B cell (primary cell): Measurements from ENCODE around the gene EYS. TPM values are rescaled to one million over a fixed set of nuclear protein-coding genes. Genes with fewer than 3 reads are reported as not detected.

Source experiments
- ATAC-seq: fragments of 200-7000 bp; cut with Tn5 transposase; one replicate; pipeline ENCODE4 v1.10.0; 2021; ENCODE audit warnings: low read depth, mild to moderate bottlenecking, moderate number of reproducible peaks, moderate library complexity
- CTCF ChIA-PET: fragments of 350-600 bp; sonication (Branson Sonifier 250); formaldehyde crosslinking; loops from one replicate; lab custom pipeline; 2021; ENCODE audit warnings: antibody characterized with exemption, inconsistent platforms; lab: Charles Lee
- POLR2A ChIA-PET: fragments of 350-600 bp; sonication (Branson Sonifier 250); formaldehyde crosslinking; loops from one replicate; lab custom pipeline; 2021; ENCODE audit warnings: antibody characterized with exemption; lab: Charles Lee
- DNase-seq: peaks from one replicate; pipeline ENCODE4 v3.0.0; 2013
- H2AFZ ChIP-seq: 2 replicates; pipeline ENCODE4 v1.6.1; 2012; ENCODE audit warnings: mild to moderate bottlenecking, low read depth, low read length; ENCODE audit not compliant: insufficient read depth, poor library complexity, severe bottlenecking
- H3K27ac ChIP-seq, 2 donors: 1 replicate in 1 of 2; 2 replicates in 1 of 2; pipeline ENCODE4 v1.5.1; 2012 to 2013; ENCODE audit warnings: low read length in 2 of 2, mild to moderate bottlenecking in 2 of 2, moderate library complexity in 1 of 2
- H3K27me3 ChIP-seq, 4 experiments: fragments of 200-600 bp in 1 of 4; sonication (generic) in 1 of 4; replicated peaks in 1 of 4; 1 replicate in 2 of 4; 2 replicates in 2 of 4; pipeline versions ENCODE4 v1.6.1 to v1.7.0; 2013 to 2016; ENCODE audit warnings: low read length in 3 of 4, mild to moderate bottlenecking in 2 of 4, mixed read lengths in 1 of 4, moderate library complexity in 1 of 4; ENCODE audit not compliant: insufficient read depth in 4 of 4, control insufficient read depth in 3 of 4; ENCODE audit errors: control extremely low read depth in 1 of 4
- H3K36me3 ChIP-seq, 2 experiments: replicated peaks in 1 of 2; 1 replicate in 1 of 2; 2 replicates in 1 of 2; pipeline versions ENCODE4 v1.6.1 to v1.7.1; 2013; ENCODE audit warnings: low read length in 1 of 2; ENCODE audit not compliant: insufficient read depth in 2 of 2, control insufficient read depth in 1 of 2; ENCODE audit errors: control extremely low read depth in 1 of 2, extremely low read depth in 1 of 2
- H3K4me1 ChIP-seq, 2 donors: fragments of 200-600 bp in 1 of 2; sonication (generic) in 1 of 2; 1 replicate in 1 of 2; 2 replicates in 1 of 2; pipeline versions ENCODE4 v1.5.1 to v1.6.1; 2013 to 2017; ENCODE audit warnings: low read length in 2 of 2; ENCODE audit not compliant: control insufficient read depth in 2 of 2, insufficient read depth in 2 of 2
- H3K4me2 ChIP-seq: replicated peaks from 2 replicates; pipeline ENCODE3; 2012; ENCODE audit warnings: mild to moderate bottlenecking, low read depth, low read length; ENCODE audit not compliant: poor library complexity, severe bottlenecking
- H3K4me3 ChIP-seq, 5 experiments: fragments of 200-600 bp in 1 of 5; sonication (generic) in 1 of 5; 1 replicate in 3 of 5; 2 replicates in 2 of 5; pipeline versions ENCODE4 v1.5.1 to v1.7.0; 2011 to 2016; ENCODE audit warnings: low read length in 4 of 5, mild to moderate bottlenecking in 4 of 5, low read depth in 2 of 5, control low read depth in 1 of 5, moderate library complexity in 1 of 5; ENCODE audit not compliant: insufficient read depth in 1 of 5; ENCODE audit errors: control extremely low read depth in 1 of 5, extremely low read depth in 1 of 5
- H3K79me2 ChIP-seq: fragments of 200-600 bp; sonication (generic); one replicate; pipeline ENCODE4 v1.6.0; 2016; ENCODE audit warnings: low read length; ENCODE audit not compliant: control insufficient read depth, insufficient read depth
- H3K9ac ChIP-seq: fragments of 200-600 bp; sonication (generic); 2 replicates; pipeline ENCODE4 v1.6.1; 2017; ENCODE audit warnings: mild to moderate bottlenecking, low read length, moderate library complexity
- H3K9me3 ChIP-seq, 3 donors: one replicate each; pipeline versions ENCODE4 v1.6.1 to v1.7.1; 2013; ENCODE audit warnings: low read length in 2 of 3; ENCODE audit not compliant: control insufficient read depth in 2 of 3, insufficient read depth in 1 of 3; ENCODE audit errors: control extremely low read depth in 1 of 3
- H4K20me1 ChIP-seq: 2 replicates; pipeline ENCODE4 v1.6.0; 2012; ENCODE audit warnings: mild to moderate bottlenecking, low read length; ENCODE audit not compliant: insufficient read depth, control insufficient read depth, poor library complexity, severe bottlenecking
- H3K27ac Mint-ChIP-seq: one replicate; pipeline ENCODE4 v1.8.0; 2021; ENCODE audit warnings: mixed read lengths
- H3K27me3 Mint-ChIP-seq: one replicate; pipeline ENCODE4 v1.8.0; 2021; ENCODE audit warnings: mixed read lengths
- H3K4me1 Mint-ChIP-seq: one replicate; pipeline ENCODE4 v1.8.0; 2021; ENCODE audit warnings: mixed read lengths
- H3K4me3 Mint-ChIP-seq: one replicate; pipeline ENCODE4 v1.8.0; 2021; ENCODE audit warnings: mixed read lengths
- H3K9me3 Mint-ChIP-seq: one replicate; pipeline ENCODE4 v1.8.0; 2022; ENCODE audit warnings: mixed read lengths; ENCODE audit not compliant: insufficient read depth
- EZH2 ChIP-seq: IDR thresholded peaks from 2 replicates; pipeline ENCODE4 v1.6.1; 2012; ENCODE audit warnings: borderline replicate concordance, low read depth, mild to moderate bottlenecking, moderate library complexity, low read length; ENCODE audit not compliant: insufficient read depth, poor library complexity, severe bottlenecking
- WGBS: methylation state at CpG from one replicate; pipeline ENCODE4 v1.1.5; 2013; ENCODE audit warnings: missing lambda C conversion rate; ENCODE audit not compliant: insufficient coverage; 5-methylcytosine and 5-hydroxymethylcytosine counted together
- intact Hi-C: fragments of 100-400 bp; cut with micrococcal nuclease; formaldehyde crosslinking; loops from one replicate; pipeline ENCODE4 v1.10.0; 2022
- polyA plus RNA-seq: library from polyadenylated mRNA; depleted of rRNA; stranded (reverse); fragments of >200 nt; gene quantifications from 2 replicates; pipeline ENCODE4 v1.2.3, GENCODE V29; 2012
- total RNA-seq, 2 donors: library from RNA; stranded (reverse); fragments of 120-200 nt in 1 of 2; gene quantifications; 1 replicate in 1 of 2; 2 replicates in 1 of 2; pipeline versions ENCODE4 v1.2.3 to v1.2.4, GENCODE V29; 2013 to 2022
- TF ChIP-seq, protein P1 (sequence below): fragments of 200-600 bp; IDR thresholded peaks from one replicate; pipeline ENCODE4 v1.8.0; 2022; ENCODE audit warnings: antibody characterized with exemption, mild to moderate bottlenecking

The EYS gene
- total and polyA plus RNA-seq, 2 donors (not counting 1 experiment from before 2014, with no cell fraction given) = not detected

DNA sequence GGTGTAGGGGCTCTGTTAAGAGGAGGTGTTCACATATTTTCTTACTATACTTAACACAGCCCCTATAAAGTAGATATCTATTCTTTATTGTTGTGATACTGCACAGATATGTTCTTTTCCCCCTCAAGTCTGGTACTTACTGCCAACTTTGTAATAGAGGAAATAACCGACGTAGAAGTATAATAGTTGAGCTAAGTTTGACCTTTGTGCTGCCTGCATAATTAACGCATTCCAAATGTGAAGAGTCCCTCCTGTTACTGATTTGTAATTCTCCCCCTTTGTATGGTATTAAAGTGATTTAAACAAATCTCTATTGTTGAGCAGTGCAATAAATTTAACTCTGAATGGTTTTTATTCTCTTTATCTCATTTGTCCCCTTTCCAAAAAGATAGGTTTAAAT is 2032.4 kb downstream of the EYS start:
- H3K27ac Mint-ChIP-seq = no peak overlapping the region
- WGBS = no CpG with 5 or more reads among the region's 3 CpGs

DNA sequence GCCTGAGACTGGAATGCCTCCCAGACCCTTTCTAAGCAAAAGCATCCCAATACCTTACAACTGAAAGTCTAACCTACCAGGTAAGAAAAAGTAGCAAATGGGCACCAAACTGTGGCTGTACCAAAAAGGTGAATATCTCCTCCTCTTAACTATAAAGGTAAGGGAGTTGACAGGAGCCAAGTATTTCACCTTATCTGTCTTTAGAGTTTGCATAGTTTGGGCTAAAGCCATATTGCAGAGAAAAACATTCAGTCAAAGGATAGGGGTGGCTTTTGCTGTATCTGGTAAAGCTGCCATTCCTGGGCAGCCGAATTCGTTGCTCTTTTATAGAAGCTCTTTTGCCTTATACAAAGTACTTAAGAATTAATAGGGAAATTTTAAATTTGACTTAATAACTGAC is 2033.3 kb downstream of the EYS start:
- ATAC-seq (no peak), DNase-seq (no peak)
- Histone ChIP-seq H3K9me3 (no peaks in the 10 kb centered on the region), H3K27me3 (no peaks in the 10 kb centered on the region), H4K20me1 (peaks cover 67% of the 10 kb centered on the region), H3K4me2 (no peak overlapping the region), H3K79me2 (peaks cover 95% of the 10 kb centered on the region), H2AFZ (no peak overlapping the region), H3K4me3 (no peak overlapping the region), H3K4me1 (peaks cover 13 to 21% of the 10 kb centered on the region in 2 donors), H3K27ac (no peak overlapping the region), H3K36me3 (peaks cover 0 to 5% of the 10 kb centered on the region in 2 experiments), H3K9ac (no peak overlapping the region)
- POLR2A ChIA-PET = no interaction called here
- intact Hi-C loops = loop anchor here (2.0 kb wide), 1 partner anchor 13 kb away; no protein-coding TSS in a partner anchor
- Mint-ChIP-seq H3K4me3 (no peak overlapping the region), H3K9me3 (no peaks in the 10 kb centered on the region), H3K27ac (no peak overlapping the region), H3K4me1 (peaks cover 33% of the 10 kb centered on the region), H3K27me3 (no peaks in the 10 kb centered on the region)
- no CpG with 5 or more reads among the region's 2 CpGs for WGBS
- TF ChIP-seq, protein P1, sequence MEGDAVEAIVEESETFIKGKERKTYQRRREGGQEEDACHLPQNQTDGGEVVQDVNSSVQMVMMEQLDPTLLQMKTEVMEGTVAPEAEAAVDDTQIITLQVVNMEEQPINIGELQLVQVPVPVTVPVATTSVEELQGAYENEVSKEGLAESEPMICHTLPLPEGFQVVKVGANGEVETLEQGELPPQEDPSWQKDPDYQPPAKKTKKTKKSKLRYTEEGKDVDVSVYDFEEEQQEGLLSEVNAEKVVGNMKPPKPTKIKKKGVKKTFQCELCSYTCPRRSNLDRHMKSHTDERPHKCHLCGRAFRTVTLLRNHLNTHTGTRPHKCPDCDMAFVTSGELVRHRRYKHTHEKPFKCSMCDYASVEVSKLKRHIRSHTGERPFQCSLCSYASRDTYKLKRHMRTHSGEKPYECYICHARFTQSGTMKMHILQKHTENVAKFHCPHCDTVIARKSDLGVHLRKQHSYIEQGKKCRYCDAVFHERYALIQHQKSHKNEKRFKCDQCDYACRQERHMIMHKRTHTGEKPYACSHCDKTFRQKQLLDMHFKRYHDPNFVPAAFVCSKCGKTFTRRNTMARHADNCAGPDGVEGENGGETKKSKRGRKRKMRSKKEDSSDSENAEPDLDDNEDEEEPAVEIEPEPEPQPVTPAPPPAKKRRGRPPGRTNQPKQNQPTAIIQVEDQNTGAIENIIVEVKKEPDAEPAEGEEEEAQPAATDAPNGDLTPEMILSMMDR = no peak
- no peak for TF ChIP-seq EZH2
- CTCF ChIA-PET = interaction anchor here (1.0 to 1.7 kb wide), 3 partner anchors 10 to 321 kb away, joined by 4 to 5 read pairs (median 4); no protein-coding TSS in a partner anchor

More for the DNA sequence above, 2032.4 kb downstream of the EYS start:
- no peak overlapping the region for H3K4me3 Mint-ChIP-seq
- Histone ChIP-seq H3K9me3 (no peaks in the 10 kb centered on the region), H3K9ac (no peak overlapping the region), H3K27me3 (no peaks in the 10 kb centered on the region), H3K4me3 (no peak overlapping the region), H3K4me2 (no peak overlapping the region), H3K27ac (no peak overlapping the region), H3K79me2 (peaks cover 93% of the 10 kb centered on the region), H3K36me3 (peaks cover 0 to 5% of the 10 kb centered on the region in 2 experiments), H2AFZ (no peak overlapping the region), H3K4me1 (peaks cover 13 to 29% of the 10 kb centered on the region in 2 donors), H4K20me1 (peaks cover 58% of the 10 kb centered on the region)
- TF ChIP-seq EZH2 = no peak
- TF ChIP-seq, protein P1 = no peak
- ATAC-seq (no peak), DNase-seq (no peak)
- peaks cover 38% of the 10 kb centered on the region for H3K4me1 Mint-ChIP-seq
- CTCF ChIA-PET = interaction anchor here (1.1 kb wide), 1 partner anchor 322 kb away, joined by 4 read pairs; no protein-coding TSS in a partner anchor
- H3K27me3 Mint-ChIP-seq = no peaks in the 10 kb centered on the region
- intact Hi-C loops = loop anchor here (2.0 kb wide), 1 partner anchor 14 kb away; no protein-coding TSS in a partner anchor
- POLR2A ChIA-PET = no interaction called here
- H3K9me3 Mint-ChIP-seq = no peaks in the 10 kb centered on the region
